BLaER1 treated with 17β-estradiol and CSF1 and Interleukin-3, amounts not matched to agents 10 nM and 100 nM (cell line): ENCODE results near the gene NEDD4L.

Experiments
- H3K27ac ChIP-seq, 11 experiments: shearing (Covaris generic); formaldehyde crosslinking; 2 replicates each; pipeline ENCODE4 v1.8.1; 2022
- H3K27me3 ChIP-seq, 11 experiments: shearing (Covaris generic); formaldehyde crosslinking; 2 replicates each; pipeline ENCODE4 v1.8.1; 2022
- H3K36me3 ChIP-seq, 11 experiments: shearing (Covaris generic); formaldehyde crosslinking; 2 replicates each; pipeline ENCODE4 v1.8.1; 2022
- H3K4me1 ChIP-seq, 10 experiments: shearing (Covaris generic); formaldehyde crosslinking; 2 replicates each; pipeline ENCODE4 v1.8.1; 2022
- H3K4me2 ChIP-seq, 11 experiments: shearing (Covaris generic); formaldehyde crosslinking; 2 replicates each; pipeline ENCODE4 v1.8.1; 2022
- H3K4me3 ChIP-seq, 10 experiments: shearing (Covaris generic); formaldehyde crosslinking; 2 replicates each; pipeline ENCODE4 v1.8.1; 2022
- H3K9ac ChIP-seq, 11 experiments: shearing (Covaris generic); formaldehyde crosslinking; 2 replicates each; pipeline ENCODE4 v1.8.1; 2022
- H3K9me3 ChIP-seq, 11 experiments: shearing (Covaris generic); formaldehyde crosslinking; replicated peaks in 1 of 11; 2 replicates each; pipeline ENCODE4 v1.8.1; 2022
- H4K20me1 ChIP-seq, 11 experiments: shearing (Covaris generic); formaldehyde crosslinking; 2 replicates each; pipeline ENCODE4 v1.8.1; 2022
- Cebpa-rat ChIP-seq, 11 experiments: shearing (Covaris generic); IDR thresholded peaks; 2 replicates each; pipeline ENCODE4 v1.8.1; 2022

NEDD4L gene

GRCh38 chr18:58302811-58303210 lies 258.8 kb downstream of the NEDD4L start:
- peaks cover 0 to 19% (median 6%) of the 10 kb centered on the region in 10 experiments; a peak in 11 of 20 replicates for H3K4me1 ChIP-seq
- H3K9ac ChIP-seq, result no peak overlapping the region
- peaks cover 0 to 5% (median 0%) of the 10 kb centered on the region in 11 experiments; a peak in 1 of 22 replicates for H4K20me1 ChIP-seq
- H3K36me3 ChIP-seq, result peaks cover 0 to 12% (median 8%) of the 10 kb centered on the region in 11 experiments; a peak in 5 of 22 replicates
- H3K27ac ChIP-seq, result no peak overlapping the region
- H3K9me3 ChIP-seq, result peaks cover 26 to 37% (median 30%) of the 10 kb centered on the region in 11 experiments
- no peak overlapping the region for H3K4me3 ChIP-seq
- peaks cover 0 to 5% (median 0%) of the 10 kb centered on the region in 11 experiments; a peak in 1 of 22 replicates for H3K27me3 ChIP-seq
- no peak for TF ChIP-seq Cebpa-rat (IDR thresholded peaks at IDR 0.05)
- H3K4me2 ChIP-seq, result peak overlapping the region in 2 of 11 experiments; percentile 19 to 21; a peak in 4 of 22 replicates

- peaks cover 0 to 5% (median 0%) of the 10 kb centered on the region in 11 experiments; a peak in 1 of 22 replicates for H3K27me3 ChIP-seq
- peak overlapping the region in 6 of 11 experiments; percentile 6 to 34 (median 18); a peak in 6 of 22 replicates for H3K4me2 ChIP-seq
- H3K4me1 ChIP-seq, result peaks cover 0 to 19% (median 6%) of the 10 kb centered on the region in 10 experiments; a peak in 11 of 20 replicates
- no peak overlapping the region for H3K9ac ChIP-seq
- no peak overlapping the region for H3K4me3 ChIP-seq
- H4K20me1 ChIP-seq, result peaks cover 0 to 7% (median 0%) of the 10 kb centered on the region in 11 experiments; a peak in 4 of 22 replicates
- peaks cover 26 to 37% (median 30%) of the 10 kb centered on the region in 11 experiments for H3K9me3 ChIP-seq
- H3K27ac ChIP-seq, result no peak overlapping the region
- TF ChIP-seq Cebpa-rat (IDR thresholded peaks at IDR 0.05), result no peak
- peaks cover 0 to 12% (median 8%) of the 10 kb centered on the region in 11 experiments; a peak in 5 of 22 replicates for H3K36me3 ChIP-seq
Observed at GRCh38 chr18:58303363-58303762, 259.3 kb downstream of the NEDD4L start.

- Histone ChIP-seq H3K4me3 (no peak overlapping the region), H3K9me3 (peaks cover 26 to 37% (median 30%) of the 10 kb centered on the region in 11 experiments), H3K9ac (no peak overlapping the region), H3K4me1 (peaks cover 5 to 11% (median 7%) of the 10 kb centered on the region in 10 experiments; a peak in 17 of 20 replicates), H4K20me1 (peaks cover 0 to 26% (median 9%) of the 10 kb centered on the region in 11 experiments; a peak in 7 of 22 replicates), H3K27ac (no peak overlapping the region), H3K36me3 (peaks cover 0 to 12% (median 8%) of the 10 kb centered on the region in 11 experiments; a peak in 5 of 22 replicates), H3K27me3 (peaks cover 0 to 5% (median 0%) of the 10 kb centered on the region in 11 experiments; a peak in 1 of 22 replicates), H3K4me2 (no peak overlapping the region)
- no peak for TF ChIP-seq Cebpa-rat (IDR thresholded peaks at IDR 0.05)
Observed at GRCh38 chr18:58305792-58306191, 261.8 kb downstream of the NEDD4L start.

- TF ChIP-seq Cebpa-rat (IDR thresholded peaks at IDR 0.05), result no peak
- no peak overlapping the region for H3K4me3 ChIP-seq
- H3K4me2 ChIP-seq, result no peak overlapping the region
- H3K4me1 ChIP-seq, result peaks cover 6 to 14% (median 10%) of the 10 kb centered on the region in 10 experiments; a peak in 17 of 20 replicates
- H3K27ac ChIP-seq, result no peak overlapping the region
- H3K9ac ChIP-seq, result no peak overlapping the region
- H4K20me1 ChIP-seq, result peaks cover 0 to 26% (median 9%) of the 10 kb centered on the region in 11 experiments; a peak in 7 of 22 replicates
- peaks cover 0 to 5% (median 0%) of the 10 kb centered on the region in 11 experiments; a peak in 1 of 22 replicates for H3K27me3 ChIP-seq
- H3K36me3 ChIP-seq, result peaks cover 0 to 12% (median 8%) of the 10 kb centered on the region in 11 experiments; a peak in 5 of 22 replicates
- peaks cover 26 to 37% (median 30%) of the 10 kb centered on the region in 11 experiments for H3K9me3 ChIP-seq
Observed at GRCh38 chr18:58307441-58307840, 263.4 kb downstream of the NEDD4L start.

- Histone ChIP-seq H3K4me3 (no peak overlapping the region), H3K36me3 (peaks cover 0 to 12% (median 8%) of the 10 kb centered on the region in 11 experiments; a peak in 5 of 22 replicates), H3K27me3 (no peaks in the 10 kb centered on the region; a peak in 1 of 22 replicates), H3K9ac (no peak overlapping the region), H3K27ac (no peak overlapping the region), H3K4me1 (peaks cover 3 to 16% (median 9%) of the 10 kb centered on the region in 10 experiments; a peak in 18 of 20 replicates), H4K20me1 (peaks cover 0 to 28% (median 9%) of the 10 kb centered on the region in 11 experiments; a peak in 7 of 22 replicates), H3K9me3 (peaks cover 26 to 37% (median 30%) of the 10 kb centered on the region in 11 experiments), H3K4me2 (no peak overlapping the region)
- TF ChIP-seq Cebpa-rat (IDR thresholded peaks at IDR 0.05), result no peak
Observed at GRCh38 chr18:58308463-58308862, 264.4 kb downstream of the NEDD4L start.

- no peak overlapping the region for H3K27ac ChIP-seq
- peaks cover 5 to 22% (median 10%) of the 10 kb centered on the region in 10 experiments; a peak in 17 of 20 replicates for H3K4me1 ChIP-seq
- no peak overlapping the region for H3K4me3 ChIP-seq
- H3K36me3 ChIP-seq, result peaks cover 0 to 12% (median 8%) of the 10 kb centered on the region in 11 experiments; a peak in 5 of 22 replicates
- TF ChIP-seq Cebpa-rat (IDR thresholded peaks at IDR 0.05), result no peak
- no peaks in the 10 kb centered on the region for H3K27me3 ChIP-seq
- H3K9ac ChIP-seq, result no peak overlapping the region
- peaks cover 26 to 30% (median 27%) of the 10 kb centered on the region in 11 experiments for H3K9me3 ChIP-seq
- H4K20me1 ChIP-seq, result peaks cover 0 to 34% (median 9%) of the 10 kb centered on the region in 11 experiments; a peak in 7 of 22 replicates
- no peak overlapping the region for H3K4me2 ChIP-seq
Observed at GRCh38 chr18:58309099-58309498, 265.1 kb downstream of the NEDD4L start.

- peaks cover 20 to 24% (median 21%) of the 10 kb centered on the region in 11 experiments for H3K9me3 ChIP-seq
- no peak overlapping the region for H3K9ac ChIP-seq
- H3K4me2 ChIP-seq, result no peak overlapping the region
- TF ChIP-seq Cebpa-rat (IDR thresholded peaks at IDR 0.05), result no peak
- H3K4me1 ChIP-seq, result peaks cover 5 to 28% (median 12%) of the 10 kb centered on the region in 10 experiments; a peak in 17 of 20 replicates
- H3K4me3 ChIP-seq, result no peak overlapping the region
- no peaks in the 10 kb centered on the region for H3K27me3 ChIP-seq
- H3K27ac ChIP-seq, result no peak overlapping the region
- H3K36me3 ChIP-seq, result peaks cover 0 to 12% (median 7%) of the 10 kb centered on the region in 11 experiments; a peak in 5 of 22 replicates
- H4K20me1 ChIP-seq, result peaks cover 0 to 36% (median 9%) of the 10 kb centered on the region in 11 experiments; a peak in 7 of 22 replicates
Observed at GRCh38 chr18:58309610-58310239, 265.7 kb downstream of the NEDD4L start.

- Histone ChIP-seq H3K9me3 (peaks cover 12 to 16% (median 13%) of the 10 kb centered on the region in 11 experiments), H4K20me1 (peaks cover 0 to 36% (median 9%) of the 10 kb centered on the region in 11 experiments; a peak in 7 of 22 replicates), H3K36me3 (peaks cover 0 to 7% (median under 1%) of the 10 kb centered on the region in 11 experiments; a peak in 2 of 22 replicates), H3K27me3 (no peaks in the 10 kb centered on the region), H3K27ac (no peak overlapping the region), H3K4me3 (no peak overlapping the region), H3K4me2 (peak overlapping the region in 6 of 11 experiments; percentile 13 to 35 (median 25); a peak in 8 of 22 replicates), H3K9ac (no peak overlapping the region), H3K4me1 (peaks cover 5 to 36% (median 12%) of the 10 kb centered on the region in 10 experiments; a peak in 17 of 20 replicates)
- TF ChIP-seq Cebpa-rat (IDR thresholded peaks at IDR 0.05), result no peak
Observed at GRCh38 chr18:58310517-58310916, 266.5 kb downstream of the NEDD4L start.
